Measurements from ENCODE around the gene PITPNB. TPM values are rescaled to one million over a fixed set of nuclear protein-coding genes. Genes with fewer than 3 reads are reported as not detected.

PITPNB gene
- polyA plus RNA-seq, 4 donors: 13.2 to 47.5 (median 22.8) TPM

GRCh38 chr22:27871306-27872014, 47.6 kb downstream of the PITPNB start:
- H3K27me3 ChIP-seq (ENCODE audit: control insufficient read depth in 3 of 3, insufficient read depth in 3 of 3, low read length in 3 of 3): no peaks in the 10 kb centered on the region
- H3K9me3 ChIP-seq (ENCODE audit: control insufficient read depth in 2 of 2, insufficient read depth in 1 of 2, low read depth in 1 of 2, low read length in 1 of 2): no peaks in the 10 kb centered on the region
- FAIRE-seq (no peak), DNase-seq (no peak)
- H3K27ac ChIP-seq (ENCODE audit: low read depth in 1 of 3, low read length in 2 of 3): peak overlapping the region in 2 of 3 donors; percentile 27 to 95
- peaks cover 2 to 14% (median 2%) of the 10 kb centered on the region in 3 donors for H3K36me3 ChIP-seq (ENCODE audit: control insufficient read depth in 3 of 3, insufficient read depth in 2 of 3, low read depth in 1 of 3, low read length in 3 of 3)
- H3K4me1 ChIP-seq (ENCODE audit: control insufficient read depth in 3 of 3, insufficient read depth in 2 of 3, low read depth in 1 of 3, low read length in 2 of 3): peaks cover 6 to 70% (median 18%) of the 10 kb centered on the region in 3 donors
- WGBS, 3 donors: 81 to 82% (median 81%) methylated on average over 2 of the region's 2 CpGs
- no peak overlapping the region for H3K4me3 ChIP-seq (ENCODE audit: low read depth in 1 of 3, low read length in 3 of 3)

- Histone ChIP-seq H3K9me3 (ENCODE audit: control insufficient read depth in 2 of 2, insufficient read depth in 1 of 2, low read depth in 1 of 2, low read length in 1 of 2) (no peaks in the 10 kb centered on the region), H3K27ac (ENCODE audit: low read depth in 1 of 3, low read length in 2 of 3) (peak overlapping the region; percentile 48 to 95 (median 62)), H3K27me3 (ENCODE audit: control insufficient read depth in 3 of 3, insufficient read depth in 3 of 3, low read length in 3 of 3) (no peaks in the 10 kb centered on the region), H3K4me3 (ENCODE audit: low read depth in 1 of 3, low read length in 3 of 3) (no peak overlapping the region), H3K36me3 (ENCODE audit: control insufficient read depth in 3 of 3, insufficient read depth in 2 of 3, low read depth in 1 of 3, low read length in 3 of 3) (peaks cover 2 to 14% (median 2%) of the 10 kb centered on the region in 3 donors), H3K4me1 (ENCODE audit: control insufficient read depth in 3 of 3, insufficient read depth in 2 of 3, low read depth in 1 of 3, low read length in 2 of 3) (peaks cover 6 to 75% (median 17%) of the 10 kb centered on the region in 3 donors)
- no peak for FAIRE-seq
- DNase-seq: peak; percentile 58 to 93
- 12 to 62% (median 37%) methylated on average over 2 of the region's 2 CpGs for WGBS, 3 donors
Measured at GRCh38 chr22:27870234-27871191, 48.5 kb downstream of the PITPNB start.

GRCh38 chr22:27868732-27869282, 50.2 kb downstream of the PITPNB start:
- Histone ChIP-seq H3K36me3 (ENCODE audit: control insufficient read depth in 3 of 3, insufficient read depth in 2 of 3, low read depth in 1 of 3, low read length in 3 of 3) (peaks cover 2 to 16% (median 2%) of the 10 kb centered on the region in 3 donors), H3K9me3 (ENCODE audit: control insufficient read depth in 2 of 2, insufficient read depth in 1 of 2, low read depth in 1 of 2, low read length in 1 of 2) (no peaks in the 10 kb centered on the region), H3K27ac (ENCODE audit: low read depth in 1 of 3, low read length in 2 of 3) (peak overlapping the region; percentile 60 to 95 (median 81)), H3K4me1 (ENCODE audit: control insufficient read depth in 3 of 3, insufficient read depth in 2 of 3, low read depth in 1 of 3, low read length in 2 of 3) (peaks cover 6 to 79% (median 17%) of the 10 kb centered on the region in 3 donors), H3K27me3 (ENCODE audit: control insufficient read depth in 3 of 3, insufficient read depth in 3 of 3, low read length in 3 of 3) (no peaks in the 10 kb centered on the region), H3K4me3 (ENCODE audit: low read depth in 1 of 3, low read length in 3 of 3) (no peak overlapping the region)
- WGBS, 3 donors: 27 to 48% (median 41%) methylated on average over 6 of the region's 6 CpGs
- FAIRE-seq: no peak
- peak; percentile 34 to 70 for DNase-seq

GRCh38 chr22:27867953-27868731, 50.9 kb downstream of the PITPNB start:
- no peak for DNase-seq
- peak overlapping the region in 2 of 3 donors; percentile 81 to 95 for H3K27ac ChIP-seq (ENCODE audit: low read depth in 1 of 3, low read length in 2 of 3)
- WGBS, 3 donors: 58 to 64% (median 62%) methylated on average over 5 of the region's 5 CpGs
- H3K27me3 ChIP-seq (ENCODE audit: control insufficient read depth in 3 of 3, insufficient read depth in 3 of 3, low read length in 3 of 3): no peaks in the 10 kb centered on the region
- H3K9me3 ChIP-seq (ENCODE audit: control insufficient read depth in 2 of 2, insufficient read depth in 1 of 2, low read depth in 1 of 2, low read length in 1 of 2): no peaks in the 10 kb centered on the region
- H3K4me3 ChIP-seq (ENCODE audit: low read depth in 1 of 3, low read length in 3 of 3): no peak overlapping the region
- H3K36me3 ChIP-seq (ENCODE audit: control insufficient read depth in 3 of 3, insufficient read depth in 2 of 3, low read depth in 1 of 3, low read length in 3 of 3): peaks cover 0 to 16% (median 2%) of the 10 kb centered on the region in 3 donors
- peaks cover 6 to 80% (median 17%) of the 10 kb centered on the region in 3 donors for H3K4me1 ChIP-seq (ENCODE audit: control insufficient read depth in 3 of 3, insufficient read depth in 2 of 3, low read depth in 1 of 3, low read length in 2 of 3)
- FAIRE-seq: no peak

- no peak for FAIRE-seq
- peaks cover 6 to 83% (median 19%) of the 10 kb centered on the region in 3 donors for H3K4me1 ChIP-seq (ENCODE audit: control insufficient read depth in 3 of 3, insufficient read depth in 2 of 3, low read depth in 1 of 3, low read length in 2 of 3)
- H3K27ac ChIP-seq (ENCODE audit: low read depth in 1 of 3, low read length in 2 of 3): peak overlapping the region; percentile 2 to 95 (median 89)
- no peaks in the 10 kb centered on the region for H3K9me3 ChIP-seq (ENCODE audit: control insufficient read depth in 2 of 2, insufficient read depth in 1 of 2, low read depth in 1 of 2, low read length in 1 of 2)
- H3K27me3 ChIP-seq (ENCODE audit: control insufficient read depth in 3 of 3, insufficient read depth in 3 of 3, low read length in 3 of 3): no peaks in the 10 kb centered on the region
- 39 to 49% (median 48%) methylated on average over 4 of the region's 4 CpGs for WGBS, 3 donors
- DNase-seq: no peak
- no peak overlapping the region for H3K4me3 ChIP-seq (ENCODE audit: low read depth in 1 of 3, low read length in 3 of 3)
- peaks cover 0 to 14% (median 2%) of the 10 kb centered on the region in 3 donors for H3K36me3 ChIP-seq (ENCODE audit: control insufficient read depth in 3 of 3, insufficient read depth in 2 of 3, low read depth in 1 of 3, low read length in 3 of 3)
Measured at GRCh38 chr22:27867085-27867952, 51.7 kb downstream of the PITPNB start.

GRCh38 chr22:27866135-27867084, 52.6 kb downstream of the PITPNB start:
- Histone ChIP-seq H3K4me1 (ENCODE audit: control insufficient read depth in 3 of 3, insufficient read depth in 2 of 3, low read depth in 1 of 3, low read length in 2 of 3) (peaks cover 5 to 75% (median 18%) of the 10 kb centered on the region in 3 donors), H3K27me3 (ENCODE audit: control insufficient read depth in 3 of 3, insufficient read depth in 3 of 3, low read length in 3 of 3) (no peaks in the 10 kb centered on the region), H3K9me3 (ENCODE audit: control insufficient read depth in 2 of 2, insufficient read depth in 1 of 2, low read depth in 1 of 2, low read length in 1 of 2) (no peaks in the 10 kb centered on the region), H3K27ac (ENCODE audit: low read depth in 1 of 3, low read length in 2 of 3) (peak overlapping the region in 1 of 3 donors; percentile 95), H3K4me3 (ENCODE audit: low read depth in 1 of 3, low read length in 3 of 3) (no peak overlapping the region), H3K36me3 (ENCODE audit: control insufficient read depth in 3 of 3, insufficient read depth in 2 of 3, low read depth in 1 of 3, low read length in 3 of 3) (peaks cover 0 to 12% (median 0%) of the 10 kb centered on the region in 3 donors)
- DNase-seq (no peak), FAIRE-seq (no peak)
- 53 to 80% (median 75%) methylated on average over 7 of the region's 7 CpGs for WGBS, 3 donors

Data from small intestine (tissue), 7 donors.